NCI-H446 (cell line): ENCODE measurements around the gene DCT.

Source experiments
- DNase-seq, 2 experiments: peaks; one replicate each; lab custom pipeline; 2025; lab: John Stamatoyannopoulos, UW

DCT gene

GRCh38 chr13:94395860-94396259, 83.6 kb downstream of the DCT start:
- DNase-seq: no peak

GRCh38 chr13:94394723-94395122, 84.8 kb downstream of the DCT start:
- no peak for DNase-seq

- no peak for DNase-seq
Observed at GRCh38 chr13:94390881-94391280, 88.6 kb downstream of the DCT start.

GRCh38 chr13:94389604-94390351, 89.7 kb downstream of the DCT start:
- no peak for DNase-seq

GRCh38 chr13:94387047-94387446, 92.4 kb downstream of the DCT start:
- DNase-seq: no peak
